Ovary (tissue), 9 donors: Measurements from ENCODE around the gene COL6A1. TPM values are rescaled to one million over a fixed set of nuclear protein-coding genes. Genes with fewer than 3 reads are reported as not detected.

Source experiments
- DNase-seq, 5 donors: peaks; one replicate each; pipeline ENCODE4 v3.0.0-alpha.2; 2019 to 2020
- H3K27ac ChIP-seq, 2 donors: fragments of 200-600 bp; one replicate each; pipeline versions ENCODE4 v1.5.1 to v1.8.0; 2019 to 2022
- H3K27me3 ChIP-seq: fragments of 200-600 bp; one replicate; pipeline ENCODE4 v1.8.0; 2022
- H3K36me3 ChIP-seq: fragments of 200-600 bp; sonication (generic); one replicate; pipeline ENCODE4 v1.5.1; 2019
- H3K4me1 ChIP-seq: one replicate; pipeline ENCODE4 v1.8.1; 2013; ENCODE audit warnings: mild to moderate bottlenecking, moderate library complexity; ENCODE audit not compliant: insufficient read depth
- H3K4me3 ChIP-seq: fragments of 200-600 bp; sonication (generic); one replicate; pipeline ENCODE4 v1.5.1; 2017
- H3K9me3 ChIP-seq, 2 donors: fragments of 200-600 bp in 1 of 2; sonication (generic) in 1 of 2; one replicate each; pipeline versions ENCODE4 v1.5.1 to v1.8.1; 2013 to 2019; ENCODE audit warnings: mild to moderate bottlenecking in 1 of 2, moderate library complexity in 1 of 2
- EP300 ChIP-seq: sonication (generic); formaldehyde crosslinking; IDR thresholded peaks from one replicate; pipeline ENCODE4 v1.6.1; 2017; ENCODE audit warnings: antibody characterized with exemption
- POLR2A ChIP-seq: fragments of 450-650 bp; IDR thresholded peaks from one replicate; pipeline ENCODE4 v1.6.1; 2017; ENCODE audit warnings: antibody characterized with exemption, mild to moderate bottlenecking, moderate library complexity
- WGBS, 3 donors: extraction: QIAGEN DNeasy Blood & Tissue Kit in 1 of 3; methylation state at CpG; one replicate each; pipeline versions ENCODE4 v1.1.5 to v1.1.7; 2013 to 2017; 5-methylcytosine and 5-hydroxymethylcytosine counted together
- intact Hi-C, 4 donors: fragments of 100-400 bp; cut with DNase I; formaldehyde crosslinking; loops; one replicate each; pipeline versions ENCODE4 v1.11.0 to v1.15.1; 2022 to 2023
- polyA plus RNA-seq, 2 donors: library from polyadenylated mRNA; stranded (reverse); fragments of 200-250 nt in 1 of 2; fragments of 350-450 nt in 1 of 2; fragmentation: Illumina TruSeq in 1 of 2; extraction: RNeasy Lipid Tissue Mini Kit (QIAGEN cat#74804) in 1 of 2; gene quantifications; one replicate each; pipeline ENCODE4 v1.2.3, GENCODE V29; 2013 to 2014
- total RNA-seq, 7 donors: library from RNA; depleted of rRNA in 2 of 7; stranded (reverse); fragments of >200 nt in 2 of 7; fragmentation: NEBNext Ultra II Directional in 3 of 7; extraction: Animal tissue kit (Norgen Biotek cat#: 25700) in 3 of 7; gene quantifications; one replicate each; pipeline versions ENCODE4 v1.1.0 to v1.2.4, GENCODE V29; 2016 to 2023
- TF ChIP-seq, protein P1 (sequence below), 3 donors: fragments of 450-650 bp in 2 of 3; fragments of 200-600 bp in 1 of 3; IDR thresholded peaks; one replicate each; pipeline versions ENCODE4 v1.5.1 to v1.8.0; 2016 to 2022; ENCODE audit warnings: antibody characterized with exemption in 3 of 3, mild to moderate bottlenecking in 1 of 3
- donor health status: DM: no; HTN: no; CAD: no; lungs with moderate emphysema.
- donor health status: DM: no; HTN: no; CAD: no.
- donor health status: Bipolar disorder and iron deficiency.
- donor health status: DM: yes; HTN: yes; CAD: no.
- donor health status: DM: no; HTN: no; CAD: no.
- donor health status: DM: yes; HTN: yes; CAD: no.

Gene COL6A1
- total and polyA plus RNA-seq, 9 donors, result 112 to 905 (median 731) TPM

DNA sequence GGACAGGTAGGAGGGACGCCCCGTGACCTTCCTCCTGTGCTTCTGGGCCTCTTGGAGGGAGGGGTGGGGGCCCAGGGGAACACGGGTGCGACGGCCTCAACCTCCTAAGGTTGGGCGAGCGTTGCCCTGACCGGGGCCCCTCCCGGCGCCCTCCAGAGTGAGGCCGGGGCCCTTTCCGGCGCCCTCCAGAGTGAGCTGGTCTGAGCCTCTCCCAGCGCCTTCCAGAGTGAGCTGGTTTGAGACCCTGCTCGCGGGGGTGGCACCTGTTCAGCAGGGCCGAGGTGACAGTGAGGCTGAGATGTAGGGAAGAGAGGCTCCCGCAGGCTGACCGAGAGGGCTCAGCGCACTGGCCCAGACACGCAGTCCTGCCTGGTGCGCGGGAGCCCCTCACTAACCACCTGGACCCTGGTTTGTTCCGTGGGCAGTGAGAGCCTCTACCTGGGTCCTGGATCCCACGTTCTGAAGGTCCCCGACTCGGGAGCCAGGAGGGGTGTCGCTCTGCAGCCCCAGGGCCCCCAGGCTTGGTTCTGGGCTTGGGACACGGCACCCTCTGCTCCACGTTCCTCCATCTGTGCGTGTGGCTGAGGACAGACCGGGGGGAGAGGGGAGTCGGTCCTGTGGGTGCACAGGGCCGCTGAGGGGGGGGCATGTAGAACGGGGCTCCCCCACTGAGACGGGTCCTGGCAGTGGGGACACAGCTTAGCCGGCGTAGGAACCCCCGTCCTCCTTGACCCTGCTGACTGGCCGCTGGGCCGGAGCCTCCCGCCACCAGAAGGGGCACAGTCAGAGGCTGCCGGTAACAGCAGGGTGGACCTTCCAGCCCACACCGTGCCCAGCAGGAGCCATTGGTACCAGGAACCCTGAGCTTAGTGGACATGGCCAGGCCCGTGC is 1.4 kb downstream of the COL6A1 start:
- Histone ChIP-seq H3K9me3 (no peaks in the 10 kb centered on the region), H3K4me1 (peaks cover 12% of the 10 kb centered on the region), H3K27ac (peak overlapping the region; percentile 14 to 71), H3K4me3 (peak overlapping the region; percentile 99), H3K36me3 (no peaks in the 10 kb centered on the region), H3K27me3 (no peaks in the 10 kb centered on the region)
- TF ChIP-seq EP300 (no peak), POLR2A (no peak)
- TF ChIP-seq, protein P1, sequence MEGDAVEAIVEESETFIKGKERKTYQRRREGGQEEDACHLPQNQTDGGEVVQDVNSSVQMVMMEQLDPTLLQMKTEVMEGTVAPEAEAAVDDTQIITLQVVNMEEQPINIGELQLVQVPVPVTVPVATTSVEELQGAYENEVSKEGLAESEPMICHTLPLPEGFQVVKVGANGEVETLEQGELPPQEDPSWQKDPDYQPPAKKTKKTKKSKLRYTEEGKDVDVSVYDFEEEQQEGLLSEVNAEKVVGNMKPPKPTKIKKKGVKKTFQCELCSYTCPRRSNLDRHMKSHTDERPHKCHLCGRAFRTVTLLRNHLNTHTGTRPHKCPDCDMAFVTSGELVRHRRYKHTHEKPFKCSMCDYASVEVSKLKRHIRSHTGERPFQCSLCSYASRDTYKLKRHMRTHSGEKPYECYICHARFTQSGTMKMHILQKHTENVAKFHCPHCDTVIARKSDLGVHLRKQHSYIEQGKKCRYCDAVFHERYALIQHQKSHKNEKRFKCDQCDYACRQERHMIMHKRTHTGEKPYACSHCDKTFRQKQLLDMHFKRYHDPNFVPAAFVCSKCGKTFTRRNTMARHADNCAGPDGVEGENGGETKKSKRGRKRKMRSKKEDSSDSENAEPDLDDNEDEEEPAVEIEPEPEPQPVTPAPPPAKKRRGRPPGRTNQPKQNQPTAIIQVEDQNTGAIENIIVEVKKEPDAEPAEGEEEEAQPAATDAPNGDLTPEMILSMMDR (IDR thresholded peaks at IDR 0.05), result no peak
- WGBS, 3 donors, result 7 to 25% (median 8%) methylated on average over 39 to 45 of the region's 45 CpGs
- intact Hi-C loops, result loop anchor here in 2 of 4 donors (5.0 kb wide), 2 partner anchors 39 to 54 kb away; no protein-coding TSS in a partner anchor
- peak; percentile 34 to 60 (median 52) for DNase-seq

DNA sequence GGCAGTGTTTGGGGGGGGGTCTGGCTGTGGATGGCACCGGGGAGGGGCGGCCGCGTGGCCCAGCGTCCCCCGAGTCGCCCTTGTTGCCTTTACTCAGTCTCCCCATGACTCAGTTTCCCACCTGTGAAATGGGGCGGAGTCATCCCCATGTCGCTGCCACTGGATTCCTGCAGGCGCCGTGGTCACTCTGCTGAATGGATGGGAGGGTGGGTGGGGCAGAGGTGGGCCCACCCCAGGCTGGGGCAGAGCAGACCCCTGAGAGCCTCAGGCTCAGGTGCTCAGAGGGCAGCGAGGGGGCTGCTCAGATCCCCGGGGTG is 2.0 kb downstream of the COL6A1 start:
- H3K36me3 ChIP-seq, result no peaks in the 10 kb centered on the region
- intact Hi-C loops, result loop anchor here in 2 of 4 donors (5.0 kb wide), 2 partner anchors 39 to 54 kb away; no protein-coding TSS in a partner anchor
- 12 to 34% (median 25%) methylated on average over 12 to 13 of the region's 13 CpGs for WGBS, 3 donors
- TF ChIP-seq EP300 (no peak), POLR2A (no peak)
- TF ChIP-seq, protein P1 (IDR thresholded peaks at IDR 0.05), result no peak
- H3K9me3 ChIP-seq, result no peaks in the 10 kb centered on the region
- peak overlapping the region; percentile 99 for H3K4me3 ChIP-seq
- H3K4me1 ChIP-seq, result peaks cover 15% of the 10 kb centered on the region
- no peaks in the 10 kb centered on the region for H3K27me3 ChIP-seq
- DNase-seq, result no peak
- H3K27ac ChIP-seq, result peak overlapping the region; percentile 14 to 71

DNA sequence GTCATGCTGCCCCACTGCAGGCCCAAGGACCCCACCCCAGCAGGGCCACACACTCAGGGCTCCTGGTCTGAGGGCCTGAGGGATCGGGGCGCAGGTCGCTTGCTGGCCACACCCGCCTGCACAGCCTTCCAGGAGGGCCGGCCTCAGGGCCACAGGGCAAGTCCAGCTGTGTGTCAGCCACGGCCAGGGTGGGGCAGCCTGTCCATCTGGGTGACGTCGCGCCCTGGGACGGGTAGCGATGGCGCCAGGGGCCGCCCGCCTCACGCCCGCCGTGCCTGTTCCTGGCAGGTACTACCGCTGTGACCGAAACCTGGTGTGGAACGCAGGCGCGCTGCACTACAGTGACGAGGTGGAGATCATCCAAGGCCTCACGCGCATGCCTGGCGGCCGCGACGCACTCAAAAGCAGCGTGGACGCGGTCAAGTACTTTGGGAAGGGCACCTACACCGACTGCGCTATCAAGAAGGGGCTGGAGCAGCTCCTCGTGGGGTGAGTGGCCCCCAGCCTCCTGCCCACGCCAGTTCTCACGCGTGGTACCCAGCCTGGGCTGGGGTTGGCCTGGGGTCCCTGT is 2.5 kb downstream of the COL6A1 start:
- WGBS, 3 donors, result 45 to 67% (median 64%) methylated on average over 25 to 38 of the region's 38 CpGs
- intact Hi-C loops, result loop anchor here in 2 of 4 donors (5.0 kb wide), 2 partner anchors 38 to 53 kb away; no protein-coding TSS in a partner anchor
- peaks cover 18% of the 10 kb centered on the region for H3K4me1 ChIP-seq

DNA sequence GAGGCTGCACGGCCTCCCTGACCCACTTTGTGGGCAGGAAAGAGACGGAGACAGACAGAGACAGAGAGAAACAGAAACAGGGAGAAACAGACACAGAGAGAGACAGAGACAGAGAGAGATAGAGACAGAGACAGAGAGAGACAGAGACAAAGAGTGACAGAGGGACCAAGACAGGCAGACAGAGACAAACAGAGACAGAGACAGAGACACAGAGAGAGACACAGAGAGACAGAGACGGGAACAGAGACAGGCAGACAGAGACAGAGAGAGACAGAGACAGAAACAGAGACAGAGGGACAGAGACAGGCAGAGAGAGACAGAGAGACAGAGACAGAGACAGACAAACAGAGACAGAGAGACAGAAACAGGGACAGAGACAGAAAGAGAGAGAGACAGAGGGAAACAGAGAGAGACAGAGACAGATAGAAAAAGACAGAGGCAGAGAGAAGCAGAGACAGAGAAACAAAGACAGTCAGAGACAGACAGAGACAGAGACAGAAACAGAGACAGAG is 3.1 kb downstream of the COL6A1 start:
- DNase-seq, result no peak
- Histone ChIP-seq H3K4me3 (no peak overlapping the region), H3K27me3 (no peaks in the 10 kb centered on the region), H3K36me3 (no peaks in the 10 kb centered on the region), H3K9me3 (no peaks in the 10 kb centered on the region), H3K27ac (peak overlapping the region; percentile 14 to 71), H3K4me1 (peaks cover 18% of the 10 kb centered on the region)
- WGBS, 3 donors, result 36 to 81% (median 81%) methylated on average over 3 of the region's 3 CpGs
- TF ChIP-seq POLR2A (no peak), EP300 (no peak)
- TF ChIP-seq, protein P1 (IDR thresholded peaks at IDR 0.05), result no peak
- intact Hi-C loops, result loop anchor here in 2 of 4 donors (5.0 kb wide), 2 partner anchors 38 to 53 kb away; no protein-coding TSS in a partner anchor

More for the DNA sequence above, 2.5 kb downstream of the COL6A1 start:
- no peak for TF ChIP-seq EP300
- TF ChIP-seq, protein P1 (IDR thresholded peaks at IDR 0.05), result no peak
- no peak for TF ChIP-seq POLR2A
- Histone ChIP-seq H3K36me3 (no peaks in the 10 kb centered on the region), H3K27me3 (no peaks in the 10 kb centered on the region), H3K4me3 (peak overlapping the region; percentile 99), H3K27ac (peak overlapping the region; percentile 14 to 71), H3K9me3 (no peaks in the 10 kb centered on the region)
- DNase-seq, result peak; percentile 59 to 72 (median 69)
